GM12891 (cell line): Measurements from ENCODE around the gene ECHS1.

Experiments
- PAX5 ChIP-seq: IDR thresholded peaks from 2 replicates; pipeline ENCODE4 v1.6.1; 2011; ENCODE audit warnings: low read length, moderate library complexity, mild to moderate bottlenecking; ENCODE audit not compliant: insufficient read depth, severe bottlenecking
- TAF1 ChIP-seq: IDR thresholded peaks from 2 replicates; pipeline ENCODE4 v1.6.1; 2011; ENCODE audit warnings: low read depth, low read length, control low read depth

DNA sequence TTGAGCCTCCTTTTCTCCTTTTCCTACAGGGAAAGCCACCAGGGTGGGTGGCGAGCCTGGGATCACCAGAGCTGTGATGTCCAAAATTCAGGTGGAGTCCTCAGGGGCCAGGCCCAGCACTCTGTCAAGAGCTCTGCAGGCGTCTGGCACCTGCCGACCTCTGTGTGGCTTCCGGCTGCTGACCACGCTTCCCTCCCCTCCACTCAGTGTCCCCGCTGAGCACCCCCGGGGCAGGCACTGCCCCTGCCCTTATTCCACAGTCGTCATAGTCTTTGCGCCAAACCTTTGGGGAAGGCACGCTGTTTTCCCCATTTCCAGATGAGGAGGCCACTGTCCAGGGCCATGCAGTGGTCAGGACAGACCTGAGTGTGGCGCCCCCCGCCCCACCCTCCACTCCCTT lies 28.3 kb upstream of the ECHS1 start:
- no peak for TF ChIP-seq TAF1
- TF ChIP-seq PAX5 = no peak
